Testis (tissue), 3 donors: ENCODE results near the gene TMEM106C. TPM values are rescaled to one million over a fixed set of nuclear protein-coding genes. Genes with fewer than 3 reads are reported as not detected.

Experiments used
- DNase-seq: peaks from one replicate; pipeline ENCODE4 v3.0.0-alpha.2; 2019
- H3K27ac ChIP-seq, 2 donors: fragments of 200-600 bp; sonication (generic); one replicate each; pipeline ENCODE4 v1.5.1; 2019
- H3K27me3 ChIP-seq: fragments of 200-600 bp; sonication (generic); one replicate; pipeline ENCODE4 v1.5.1; 2019
- H3K36me3 ChIP-seq: fragments of 200-600 bp; sonication (generic); one replicate; pipeline ENCODE4 v1.5.1; 2017; ENCODE audit warnings: low read depth; ENCODE audit errors: missing control alignments
- H3K4me1 ChIP-seq: fragments of 200-600 bp; sonication (generic); one replicate; pipeline ENCODE4 v1.5.1; 2019
- H3K4me3 ChIP-seq, 2 donors: fragments of 200-600 bp; sonication (generic); one replicate each; pipeline ENCODE4 v1.5.1; 2017 to 2019
- H3K9me3 ChIP-seq: fragments of 200-600 bp; sonication (generic); one replicate; pipeline ENCODE4 v1.5.1; 2017
- CTCF ChIP-seq, 3 experiments: fragments of 450-650 bp in 2 of 3; fragments of 200-600 bp in 1 of 3; sonication (generic) in 1 of 3; IDR thresholded peaks; one replicate each; pipeline ENCODE4 v1.5.1; 2016 to 2019; ENCODE audit warnings: antibody characterized with exemption in 3 of 3, mild to moderate bottlenecking in 2 of 3, moderate library complexity in 1 of 3
- POLR2A ChIP-seq: fragments of 450-650 bp; IDR thresholded peaks from one replicate; pipeline ENCODE4 v1.6.1; 2017; ENCODE audit warnings: antibody characterized with exemption, mild to moderate bottlenecking, moderate library complexity
- WGBS, 2 donors: methylation state at CpG; one replicate each; pipeline ENCODE4 v1.1.5; 2018; 5-methylcytosine and 5-hydroxymethylcytosine counted together
- intact Hi-C: fragments of 100-400 bp; cut with DNase I; formaldehyde crosslinking; loops from one replicate; pipeline ENCODE4 v1.15.1; 2023; ENCODE audit warnings: low total_unique reads
- polyA plus RNA-seq: library from polyadenylated mRNA; stranded (reverse); fragments of 350-450 nt; fragmentation: Illumina TruSeq; extraction: RNeasy Lipid Tissue Mini Kit (QIAGEN cat#74804); gene quantifications from one replicate; pipeline ENCODE4 v1.2.3, GENCODE V29; 2014; ENCODE audit warnings: low read depth, low replicate concordance; ENCODE audit not compliant: insufficient read depth
- total RNA-seq, 2 donors: library from RNA; depleted of rRNA; stranded (reverse); fragments of >200 nt; gene quantifications; one replicate each; pipeline ENCODE4 v1.2.3, GENCODE V29; 2016

TMEM106C gene
- total and polyA plus RNA-seq, 3 donors from 2014 or later: 63.5 to 132 (median 91.1) TPM

- WGBS, 2 donors: 80 to 88% methylated on average over 2 to 12 of the region's 12 CpGs
- no peak for DNase-seq
- no peak overlapping the region for H3K4me3 ChIP-seq
Measured at GRCh38 chr12:47977046-47977771, 13.8 kb downstream of the TMEM106C start.

GRCh38 chr12:47977772-47978597, 14.6 kb downstream of the TMEM106C start:
- Histone ChIP-seq H3K36me3 (no peaks in the 10 kb centered on the region), H3K4me3 (no peak overlapping the region), H3K27me3 (no peaks in the 10 kb centered on the region), H3K9me3 (no peaks in the 10 kb centered on the region), H3K4me1 (no peaks in the 10 kb centered on the region), H3K27ac (no peak overlapping the region)
- TF ChIP-seq CTCF (IDR thresholded peaks at IDR 0.05) (no peak), POLR2A (no peak)
- no peak for DNase-seq
- WGBS, 2 donors: 89 to 94% methylated on average over 15 to 18 of the region's 18 CpGs
- intact Hi-C loops: no loop called here

More at GRCh38 chr12:47977046-47977771, 13.8 kb downstream of the TMEM106C start:
- H3K9me3 ChIP-seq: no peaks in the 10 kb centered on the region
- no peak overlapping the region for H3K27ac ChIP-seq
- TF ChIP-seq POLR2A (no peak), CTCF (IDR thresholded peaks at IDR 0.05) (no peak)
- H3K36me3 ChIP-seq: no peaks in the 10 kb centered on the region
- H3K27me3 ChIP-seq: no peaks in the 10 kb centered on the region
- no peaks in the 10 kb centered on the region for H3K4me1 ChIP-seq
- intact Hi-C loops: no loop called here

GRCh38 chr12:47978598-47978873, 15.1 kb downstream of the TMEM106C start:
- DNase-seq: no peak
- Histone ChIP-seq H3K4me3 (no peak overlapping the region), H3K27me3 (no peaks in the 10 kb centered on the region), H3K36me3 (no peaks in the 10 kb centered on the region), H3K27ac (no peak overlapping the region), H3K9me3 (no peaks in the 10 kb centered on the region), H3K4me1 (no peaks in the 10 kb centered on the region)
- intact Hi-C loops: no loop called here
- TF ChIP-seq CTCF (IDR thresholded peaks at IDR 0.05): no peak
- TF ChIP-seq POLR2A: no peak
- WGBS, 2 donors: 90 to 96% methylated on average over 2 to 7 of the region's 7 CpGs

- TF ChIP-seq POLR2A: no peak
- TF ChIP-seq CTCF (IDR thresholded peaks at IDR 0.05): no peak
- 90 to 91% methylated on average over 2 to 5 of the region's 5 CpGs for WGBS, 2 donors
- Histone ChIP-seq H3K9me3 (no peaks in the 10 kb centered on the region), H3K27ac (no peak overlapping the region), H3K36me3 (no peaks in the 10 kb centered on the region), H3K4me1 (no peaks in the 10 kb centered on the region), H3K4me3 (no peak overlapping the region), H3K27me3 (no peaks in the 10 kb centered on the region)
- intact Hi-C loops: no loop called here
- DNase-seq: no peak
Measured at GRCh38 chr12:47979166-47979565, 15.8 kb downstream of the TMEM106C start.
